IMR-90 (cell line): Measurements from ENCODE around the gene INTS11. TPM values are rescaled to one million over a fixed set of nuclear protein-coding genes. Genes with fewer than 3 reads are reported as not detected.

Experiments used
- ATAC-seq: fragments of 200-7000 bp; cut with Tn5 transposase; 2 replicates; pipeline ENCODE4 v1.9.1; 2020; ENCODE audit warnings: low read depth, mild to moderate bottlenecking, moderate library complexity
- BruUV-seq: library from RNA; stranded (reverse); fragments of 400-500 nt; replicated peaks from 2 replicates; lab custom pipeline; 2021; lab: Mats Ljungman, UMichigan
- CTCF ChIA-PET: fragments of 300-600 bp; formaldehyde crosslinking; extraction: SDS; loops from one replicate; lab custom pipeline; 2021; ENCODE audit warnings: antibody characterized with exemption; lab: Yijun Ruan, JAX
- POLR2A ChIA-PET: fragments of 300-600 bp; sonication (Branson Sonifier 250); formaldehyde crosslinking; loops from one replicate; lab custom pipeline; 2022; ENCODE audit warnings: antibody characterized with exemption; ENCODE audit not compliant: unreplicated experiment; lab: Charles Lee
- DNase-seq: peaks from one replicate; pipeline ENCODE4 v3.0.0; 2013
- H2AFZ ChIP-seq: replicated peaks from 2 replicates; pipeline ENCODE3; 2013; ENCODE audit warnings: low read length, mild to moderate bottlenecking; ENCODE audit not compliant: poor library complexity
- H2AK5ac ChIP-seq: 2 replicates; pipeline ENCODE4 v1.6.1; 2013; ENCODE audit warnings: low read depth, low read length, inconsistent platforms
- H2AK9ac ChIP-seq: replicated peaks from 2 replicates; pipeline ENCODE3; 2013; ENCODE audit warnings: mild to moderate bottlenecking, low read depth, low read length, moderate library complexity; ENCODE audit not compliant: poor library complexity
- H2BK120ac ChIP-seq: 2 replicates; pipeline ENCODE4 v1.6.1; 2013; ENCODE audit warnings: low read depth, low read length, inconsistent platforms
- H2BK15ac ChIP-seq: 3 replicates; pipeline ENCODE4 v1.6.1; 2013; ENCODE audit warnings: low read depth, low read length, inconsistent platforms
- H2BK20ac ChIP-seq: 2 replicates; pipeline ENCODE4 v1.6.1; 2013; ENCODE audit warnings: low read depth, mild to moderate bottlenecking, inconsistent platforms, low read length, moderate library complexity
- H2BK5ac ChIP-seq: 2 replicates; pipeline ENCODE4 v1.6.1; 2013; ENCODE audit warnings: mild to moderate bottlenecking, low read depth, low read length, inconsistent platforms; ENCODE audit not compliant: poor library complexity, severe bottlenecking
- H3K14ac ChIP-seq: replicated peaks from 2 replicates; pipeline ENCODE4 v1.6.1; 2013; ENCODE audit warnings: low read depth, low read length, inconsistent platforms
- H3K18ac ChIP-seq: 2 replicates; pipeline ENCODE4 v1.6.1; 2013; ENCODE audit warnings: low read depth, low read length, control low read depth
- H3K23ac ChIP-seq: 2 replicates; pipeline ENCODE4 v1.6.1; 2013; ENCODE audit warnings: low read depth, low read length, inconsistent platforms
- H3K27ac ChIP-seq: 2 replicates; pipeline ENCODE4 v1.5.1; 2013; ENCODE audit warnings: mild to moderate bottlenecking, control low read depth, low read length; ENCODE audit not compliant: insufficient read depth
- H3K27me3 ChIP-seq: 2 replicates; pipeline ENCODE4 v1.6.1; 2013; ENCODE audit warnings: low read length; ENCODE audit not compliant: control insufficient read depth, insufficient read depth
- H3K36me3 ChIP-seq: 2 replicates; pipeline ENCODE4 v1.6.1; 2013; ENCODE audit warnings: low read length, mixed read lengths; ENCODE audit not compliant: control insufficient read depth, insufficient read depth
- H3K4ac ChIP-seq: 2 replicates; pipeline ENCODE4 v1.6.1; 2013; ENCODE audit warnings: low read depth, low read length, inconsistent platforms
- H3K4me1 ChIP-seq: 2 replicates; pipeline ENCODE4 v1.6.1; 2013; ENCODE audit warnings: low read length, mixed read lengths; ENCODE audit not compliant: control insufficient read depth, insufficient read depth
- H3K4me2 ChIP-seq: 2 replicates; pipeline ENCODE4 v1.6.1; 2013; ENCODE audit warnings: low read depth, mild to moderate bottlenecking, control low read depth, low read length, moderate library complexity
- H3K4me3 ChIP-seq: 2 replicates; pipeline ENCODE4 v1.5.1; 2013; ENCODE audit warnings: low read depth, mild to moderate bottlenecking, control low read depth, low read length, moderate library complexity; ENCODE audit not compliant: insufficient read depth
- H3K56ac ChIP-seq: 2 replicates; pipeline ENCODE4 v1.6.1; 2013; ENCODE audit warnings: low read length, inconsistent platforms; ENCODE audit not compliant: insufficient read depth; ENCODE audit errors: extremely low read depth
- H3K79me1 ChIP-seq, 2 experiments: 2 replicates each; pipeline ENCODE4 v1.6.1; 2013; ENCODE audit warnings: low read length in 2 of 2, inconsistent platforms in 1 of 2, low read depth in 1 of 2
- H3K9ac ChIP-seq: 2 replicates; pipeline ENCODE4 v1.6.1; 2013; ENCODE audit warnings: low read depth, low read length, control low read depth
- H3K9me1 ChIP-seq: 2 replicates; pipeline ENCODE4 v1.6.1; 2013; ENCODE audit warnings: low read length, inconsistent platforms; ENCODE audit not compliant: insufficient read depth
- H3K9me3 ChIP-seq: 2 replicates; pipeline ENCODE4 v1.6.1; 2013; ENCODE audit warnings: low read length; ENCODE audit not compliant: control insufficient read depth, insufficient read depth
- H4K20me1 ChIP-seq: 2 replicates; pipeline ENCODE4 v1.6.1; 2013; ENCODE audit warnings: low read length, inconsistent platforms; ENCODE audit not compliant: insufficient read depth
- H4K5ac ChIP-seq: 2 replicates; pipeline ENCODE4 v1.6.1; 2013; ENCODE audit warnings: mild to moderate bottlenecking, low read depth, low read length, control low read depth
- H4K8ac ChIP-seq, 2 experiments: 2 replicates each; pipeline ENCODE4 v1.6.1; 2013; ENCODE audit warnings: low read depth in 2 of 2, low read length in 2 of 2, control low read depth in 1 of 2, inconsistent platforms in 1 of 2
- H4K91ac ChIP-seq: 2 replicates; pipeline ENCODE4 v1.6.1; 2013; ENCODE audit warnings: low read depth, low read length, inconsistent platforms; ENCODE audit not compliant: insufficient read depth
- BHLHE40 ChIP-seq: fragments of 150-350 bp; IDR thresholded peaks from 2 replicates; pipeline ENCODE4 v1.6.1; 2016; ENCODE audit warnings: mild to moderate bottlenecking, low read depth, low read length
- CEBPB ChIP-seq: IDR thresholded peaks from 2 replicates; pipeline ENCODE4 v1.6.1; 2012; ENCODE audit warnings: low read depth, low read length, improper control_type of control experiment
- CHD1 ChIP-seq: IDR thresholded peaks from 2 replicates; pipeline ENCODE4 v1.6.1; 2012; ENCODE audit warnings: low read depth, low read length, improper control_type of control experiment
- CTCF ChIP-seq: conservative IDR thresholded peaks from 2 replicates; pipeline ENCODE4 v1.5.1; 2012; ENCODE audit warnings: mild to moderate bottlenecking, low read depth, low read length, improper control_type of control experiment
- ELK1 ChIP-seq: fragments of 150-350 bp; IDR thresholded peaks from 2 replicates; pipeline ENCODE4 v1.6.1; 2016; ENCODE audit warnings: low read depth, mild to moderate bottlenecking, low read length, moderate library complexity, borderline replicate concordance
- FOS ChIP-seq: fragments of 150-350 bp; IDR thresholded peaks from 2 replicates; pipeline ENCODE4 v1.6.1; 2016; ENCODE audit warnings: low read depth, low read length
- MAFK ChIP-seq: IDR thresholded peaks from 2 replicates; pipeline ENCODE4 v1.6.1; 2012; ENCODE audit warnings: low read depth, low read length, improper control_type of control experiment
- MAZ ChIP-seq: IDR thresholded peaks from 2 replicates; pipeline ENCODE4 v1.6.1; 2012; ENCODE audit warnings: low read depth, mild to moderate bottlenecking, low read length, improper control_type of control experiment, moderate library complexity, borderline replicate concordance
- MXI1 ChIP-seq: IDR thresholded peaks from 2 replicates; pipeline ENCODE4 v1.6.1; 2012; ENCODE audit warnings: low read depth, mild to moderate bottlenecking, low read length, moderate library complexity, borderline replicate concordance
- NFE2L2 ChIP-seq: fragments of 150-350 bp; IDR thresholded peaks from 2 replicates; pipeline ENCODE4 v1.6.1; 2016; ENCODE audit warnings: low read depth, mild to moderate bottlenecking, low read length
- POLR2A ChIP-seq: IDR thresholded peaks from 2 replicates; pipeline ENCODE4 v1.6.1; 2012; ENCODE audit warnings: mild to moderate bottlenecking, low read depth, low read length
- RAD21 ChIP-seq: IDR thresholded peaks from 2 replicates; pipeline ENCODE4 v1.6.1; 2012; ENCODE audit warnings: low read length, improper control_type of control experiment
- RCOR1 ChIP-seq: IDR thresholded peaks from 2 replicates; pipeline ENCODE4 v1.6.1; 2012; ENCODE audit warnings: mild to moderate bottlenecking, low read length, improper control_type of control experiment; ENCODE audit not compliant: insufficient replicate concordance
- RFX5 ChIP-seq: IDR thresholded peaks from 2 replicates; pipeline ENCODE4 v1.8.0; 2012; ENCODE audit warnings: low read depth, mild to moderate bottlenecking, low read length, moderate library complexity
- SMC3 ChIP-seq: fragments of 150-350 bp; IDR thresholded peaks from 2 replicates; pipeline ENCODE4 v1.6.1; 2016; ENCODE audit warnings: low read depth, mild to moderate bottlenecking, antibody characterized with exemption, low read length, moderate library complexity
- USF2 ChIP-seq: fragments of 150-350 bp; IDR thresholded peaks from 2 replicates; pipeline ENCODE4 v1.6.1; 2017; ENCODE audit warnings: mild to moderate bottlenecking, antibody characterized with exemption, low read length, low read depth
- WGBS, 2 experiments: methylation state at CpG; one replicate each; pipeline versions ENCODE4 v1.1.5 to v1.1.7; 2013; ENCODE audit warnings: missing lambda C conversion rate in 2 of 2; ENCODE audit not compliant: insufficient read length in 1 of 2; ENCODE audit errors: extremely low coverage in 2 of 2; 5-methylcytosine and 5-hydroxymethylcytosine counted together
- dilution Hi-C: fragments of 300-500 bp; cut with HindIII; formaldehyde crosslinking; loops from one replicate; pipeline ENCODE4 v1.14.3; 2018; ENCODE audit warnings: low sequenced_read_pairs; ENCODE audit not compliant: unreplicated experiment
- in situ Hi-C: fragments of 300-500 bp; cut with MboI; formaldehyde crosslinking; loops from 3 replicates; pipeline ENCODE4 v1.14.3; 2019; ENCODE audit warnings: low sequenced_read_pairs, inconsistent platforms, mixed read lengths
- intact Hi-C: fragments of 100-400 bp; cut with micrococcal nuclease; formaldehyde crosslinking; loops from 2 replicates; pipeline ENCODE4 v1.10.0; 2022
- polyA plus RNA-seq, 3 experiments: library from polyadenylated mRNA; depleted of rRNA; stranded (reverse); fragments of >200 nt; gene quantifications; 2 replicates each; pipeline ENCODE4 v1.2.3, GENCODE V29; 2012; ENCODE audit warnings: low replicate concordance in 1 of 3
- total RNA-seq: library from RNA; depleted of rRNA; stranded (reverse); fragments of >200 nt; gene quantifications from 2 replicates; pipeline ENCODE4 v1.2.3, GENCODE V29; 2012

INTS11 gene
- total and polyA plus RNA-seq, 2 of the 4 experiments (the other 2 are of a cell fraction): 56.1 to 123 TPM

GRCh38 chr1:1340791-1341548 lies 16.5 kb upstream of the INTS11 start:
- Histone ChIP-seq H3K4me1 (peaks cover 13% of the 10 kb centered on the region), H2AK9ac (no peak overlapping the region), H3K4me2 (no peak overlapping the region), H3K27ac (no peak overlapping the region), H2BK20ac (no peak overlapping the region), H4K8ac (no peak overlapping the region), H3K14ac (no peak overlapping the region), H3K18ac (no peak overlapping the region), H3K4me3 (no peak overlapping the region), H3K56ac (no peak overlapping the region), H4K20me1 (peaks cover 43% of the 10 kb centered on the region), H3K36me3 (peaks cover 41% of the 10 kb centered on the region), H4K5ac (no peak overlapping the region), H3K79me1 (peaks cover 12 to 48% of the 10 kb centered on the region in 2 experiments), H3K27me3 (no peaks in the 10 kb centered on the region), H3K23ac (no peak overlapping the region), H3K4ac (no peak overlapping the region), H2BK5ac (no peak overlapping the region), H3K9ac (no peak overlapping the region), H4K91ac (no peak overlapping the region), H2AFZ (no peak overlapping the region), H3K9me1 (peaks cover 13% of the 10 kb centered on the region), H2BK15ac (no peak overlapping the region), H2BK120ac (no peak overlapping the region), H3K9me3 (no peaks in the 10 kb centered on the region), H2AK5ac (no peak overlapping the region)
- no peak for ATAC-seq
- intact Hi-C loops (no loop called here), in situ Hi-C loops (no loop called here), dilution Hi-C loops (no loop called here)
- BruUV-seq: no TSS peak
- POLR2A ChIA-PET: no interaction called here
- TF ChIP-seq POLR2A (no peak), ELK1 (no peak), MXI1 (no peak), USF2 (no peak), NFE2L2 (no peak), MAFK (no peak), CTCF (no peak), RCOR1 (no peak), RAD21 (no peak), MAZ (no peak), CHD1 (no peak), RFX5 (no peak), CEBPB (no peak), SMC3 (no peak), FOS (no peak), BHLHE40 (no peak)
- no peak for DNase-seq
- CTCF ChIA-PET: no interaction called here
- WGBS, 2 experiments: 94% methylated on average over 24 of the region's 36 CpGs; no CpG with 5 or more reads in 1 of the 2 experiments
